MM.1S (cell line): ENCODE data around the gene ZAR1L.

Experiments
- DNase-seq: peaks from one replicate; pipeline ENCODE4 v3.0.0-alpha.2; 2015
- H2AFZ ChIP-seq: fragments of 300-600 bp; sonication (generic); 2 replicates; pipeline ENCODE4 v1.6.0; 2016; ENCODE audit warnings: antibody characterized with exemption, low read length
- H3F3A ChIP-seq: fragments of 300-600 bp; sonication (generic); 2 replicates; pipeline ENCODE4 v1.6.1; 2016; ENCODE audit warnings: mild to moderate bottlenecking, antibody characterized with exemption, low read length, moderate library complexity, mixed read lengths; ENCODE audit not compliant: insufficient read depth
- H3K27ac ChIP-seq: fragments of 300-600 bp; sonication (generic); 2 replicates; pipeline ENCODE4 v1.5.1; 2016; ENCODE audit warnings: mild to moderate bottlenecking, low read length
- H3K27me3 ChIP-seq: fragments of 300-600 bp; sonication (generic); replicated peaks from 2 replicates; pipeline ENCODE4 v1.6.0; 2016; ENCODE audit warnings: low read length; ENCODE audit not compliant: insufficient read depth
- H3K36me3 ChIP-seq: fragments of 300-600 bp; sonication (generic); replicated peaks from 2 replicates; pipeline ENCODE4 v1.6.1; 2016; ENCODE audit warnings: mild to moderate bottlenecking, low read length, mixed read lengths; ENCODE audit not compliant: insufficient read depth
- H3K4me1 ChIP-seq: fragments of 300-600 bp; sonication (generic); 2 replicates; pipeline ENCODE4 v1.6.1; 2016; ENCODE audit warnings: low read length, mixed read lengths
- H3K4me2 ChIP-seq: fragments of 300-600 bp; sonication (generic); 2 replicates; pipeline ENCODE4 v1.6.0; 2016; ENCODE audit warnings: low read depth, low read length
- H3K4me3 ChIP-seq: fragments of 300-600 bp; sonication (generic); 2 replicates; pipeline ENCODE4 v1.5.1; 2016; ENCODE audit warnings: low read length, mixed read lengths
- H3K79me2 ChIP-seq: fragments of 300-600 bp; sonication (generic); 2 replicates; pipeline ENCODE4 v1.6.1; 2016; ENCODE audit warnings: mixed run types, low read length, mixed read lengths
- H3K9ac ChIP-seq: fragments of 300-600 bp; sonication (generic); 2 replicates; pipeline ENCODE4 v1.6.1; 2016; ENCODE audit warnings: low read length, mixed read lengths
- H3K9me2 ChIP-seq: fragments of 300-600 bp; sonication (generic); replicated peaks from 2 replicates; pipeline ENCODE4 v1.6.1; 2016; ENCODE audit warnings: mild to moderate bottlenecking, low read length, mixed read lengths; ENCODE audit not compliant: insufficient read depth
- H3K9me3 ChIP-seq: fragments of 300-600 bp; sonication (generic); replicated peaks from 2 replicates; pipeline ENCODE4 v1.6.1; 2016; ENCODE audit warnings: mild to moderate bottlenecking, low read length, mixed read lengths; ENCODE audit not compliant: insufficient read depth
- H4K20me1 ChIP-seq: fragments of 300-600 bp; sonication (generic); 2 replicates; pipeline ENCODE4 v1.6.1; 2016; ENCODE audit warnings: mild to moderate bottlenecking, low read length, moderate library complexity, mixed read lengths; ENCODE audit not compliant: insufficient read depth
- EZH2 ChIP-seq: fragments of 300-600 bp; sonication (generic); optimal IDR thresholded peaks from 2 replicates; pipeline ENCODE3; 2017; ENCODE audit warnings: low read depth, mild to moderate bottlenecking, antibody characterized with exemption, low read length, mixed read lengths
- EZH2phosphoT487 ChIP-seq: fragments of 300-600 bp; sonication (generic); IDR thresholded peaks from 2 replicates; pipeline ENCODE4 v1.6.1; 2018; ENCODE audit warnings: antibody characterized with exemption, low read length
- TF ChIP-seq, protein P1 (sequence below): fragments of 300-600 bp; sonication (generic); IDR thresholded peaks from 2 replicates; pipeline ENCODE4 v1.5.1; 2016; ENCODE audit warnings: antibody characterized with exemption, low read length, mixed read lengths

ZAR1L gene

DNA sequence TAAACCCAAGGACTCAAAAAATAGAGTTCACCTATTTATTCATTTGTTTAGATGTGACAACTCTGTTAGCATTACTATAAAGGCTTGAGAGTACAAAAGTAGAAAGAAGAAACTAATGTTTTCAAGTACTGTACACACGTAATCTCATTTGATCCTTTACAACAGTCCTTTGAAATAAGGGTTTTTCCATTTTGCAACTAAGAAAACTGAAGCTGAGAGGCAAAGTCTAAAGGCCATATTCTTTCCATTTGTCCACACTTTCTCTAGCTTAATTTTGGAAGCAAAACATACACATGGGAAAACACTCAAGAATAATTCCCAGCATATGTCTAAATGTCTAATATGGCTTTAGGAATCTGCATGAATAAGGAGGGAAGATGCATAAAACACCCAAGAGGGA, 34.1 kb downstream of the ZAR1L start:
- no peaks in the 10 kb centered on the region for H3K79me2 ChIP-seq
- no peaks in the 10 kb centered on the region for H3F3A ChIP-seq
- no peaks in the 10 kb centered on the region for H3K27me3 ChIP-seq
- H2AFZ ChIP-seq, result no peak overlapping the region
- no peaks in the 10 kb centered on the region for H3K9me2 ChIP-seq
- no peaks in the 10 kb centered on the region for H3K9me3 ChIP-seq
- no peaks in the 10 kb centered on the region for H3K36me3 ChIP-seq
- H3K4me2 ChIP-seq, result no peak overlapping the region
- no peak overlapping the region for H3K9ac ChIP-seq
- H4K20me1 ChIP-seq, result no peaks in the 10 kb centered on the region
- TF ChIP-seq, protein P1, sequence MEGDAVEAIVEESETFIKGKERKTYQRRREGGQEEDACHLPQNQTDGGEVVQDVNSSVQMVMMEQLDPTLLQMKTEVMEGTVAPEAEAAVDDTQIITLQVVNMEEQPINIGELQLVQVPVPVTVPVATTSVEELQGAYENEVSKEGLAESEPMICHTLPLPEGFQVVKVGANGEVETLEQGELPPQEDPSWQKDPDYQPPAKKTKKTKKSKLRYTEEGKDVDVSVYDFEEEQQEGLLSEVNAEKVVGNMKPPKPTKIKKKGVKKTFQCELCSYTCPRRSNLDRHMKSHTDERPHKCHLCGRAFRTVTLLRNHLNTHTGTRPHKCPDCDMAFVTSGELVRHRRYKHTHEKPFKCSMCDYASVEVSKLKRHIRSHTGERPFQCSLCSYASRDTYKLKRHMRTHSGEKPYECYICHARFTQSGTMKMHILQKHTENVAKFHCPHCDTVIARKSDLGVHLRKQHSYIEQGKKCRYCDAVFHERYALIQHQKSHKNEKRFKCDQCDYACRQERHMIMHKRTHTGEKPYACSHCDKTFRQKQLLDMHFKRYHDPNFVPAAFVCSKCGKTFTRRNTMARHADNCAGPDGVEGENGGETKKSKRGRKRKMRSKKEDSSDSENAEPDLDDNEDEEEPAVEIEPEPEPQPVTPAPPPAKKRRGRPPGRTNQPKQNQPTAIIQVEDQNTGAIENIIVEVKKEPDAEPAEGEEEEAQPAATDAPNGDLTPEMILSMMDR, result no peak
- no peak for TF ChIP-seq EZH2
- no peak for TF ChIP-seq EZH2phosphoT487
- H3K27ac ChIP-seq, result no peak overlapping the region
- H3K4me1 ChIP-seq, result no peaks in the 10 kb centered on the region
- no peak for DNase-seq
- no peak overlapping the region for H3K4me3 ChIP-seq

DNA sequence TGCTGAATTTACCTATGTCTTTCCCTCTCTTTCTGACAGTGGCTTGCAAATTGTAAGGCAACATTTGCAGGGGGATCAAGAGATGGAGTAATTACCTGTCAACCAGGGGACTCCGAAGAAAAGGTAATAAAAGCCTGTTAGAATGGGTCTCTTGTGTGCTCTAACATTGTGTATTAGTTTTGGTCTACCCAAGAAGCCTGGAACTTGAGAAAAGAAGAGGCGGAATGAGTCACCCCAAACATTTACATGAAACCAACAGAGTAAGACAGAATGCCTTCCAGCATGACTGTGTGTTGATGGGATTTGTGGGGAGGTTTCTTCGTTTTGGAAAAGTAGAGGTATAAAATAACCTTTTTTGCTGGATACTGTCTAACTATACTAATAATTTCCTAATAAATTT, 36.7 kb downstream of the ZAR1L start:
- TF ChIP-seq EZH2phosphoT487 (no peak), EZH2 (no peak)
- TF ChIP-seq, protein P1, result no peak
- Histone ChIP-seq H3K9ac (no peak overlapping the region), H3K27me3 (no peaks in the 10 kb centered on the region), H3F3A (no peaks in the 10 kb centered on the region), H3K9me2 (no peaks in the 10 kb centered on the region), H3K4me3 (no peak overlapping the region), H3K27ac (no peak overlapping the region), H3K36me3 (no peaks in the 10 kb centered on the region), H3K79me2 (no peaks in the 10 kb centered on the region), H3K9me3 (no peaks in the 10 kb centered on the region), H3K4me1 (no peaks in the 10 kb centered on the region), H3K4me2 (no peak overlapping the region), H2AFZ (no peak overlapping the region), H4K20me1 (no peaks in the 10 kb centered on the region)
- no peak for DNase-seq

DNA sequence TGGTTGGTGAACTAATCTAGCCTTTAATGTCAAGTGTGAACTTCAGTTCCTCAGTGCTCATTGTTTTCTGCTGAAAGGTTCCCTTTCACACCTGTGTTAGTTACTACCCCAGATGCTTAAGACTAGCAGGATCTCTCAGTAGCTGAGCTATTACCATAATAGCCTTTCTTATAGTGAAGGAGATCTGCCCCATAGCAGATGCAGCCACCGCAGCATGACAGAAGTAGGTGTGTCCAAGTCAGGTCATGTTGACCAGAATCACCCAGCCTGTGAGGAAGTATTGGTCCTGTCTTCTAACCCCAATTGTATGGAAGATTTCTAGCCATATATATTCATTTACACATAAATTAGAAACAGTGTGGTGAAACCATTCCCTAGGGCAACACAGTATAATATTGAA, 37.3 kb downstream of the ZAR1L start:
- H2AFZ ChIP-seq, result no peak overlapping the region
- no peaks in the 10 kb centered on the region for H3F3A ChIP-seq
- no peaks in the 10 kb centered on the region for H3K36me3 ChIP-seq
- no peaks in the 10 kb centered on the region for H3K4me1 ChIP-seq
- H3K27me3 ChIP-seq, result no peaks in the 10 kb centered on the region
- H3K9ac ChIP-seq, result no peak overlapping the region
- no peaks in the 10 kb centered on the region for H3K9me2 ChIP-seq
- no peak overlapping the region for H3K27ac ChIP-seq
- no peaks in the 10 kb centered on the region for H3K79me2 ChIP-seq
- no peak for DNase-seq
- TF ChIP-seq EZH2phosphoT487 (no peak), EZH2 (no peak)
- TF ChIP-seq, protein P1, result no peak
- H3K9me3 ChIP-seq, result no peaks in the 10 kb centered on the region
- H4K20me1 ChIP-seq, result no peaks in the 10 kb centered on the region
- no peak overlapping the region for H3K4me3 ChIP-seq
- H3K4me2 ChIP-seq, result no peak overlapping the region
